HepG2 (cell line): ENCODE measurements around the gene NXNL2. TPM values are rescaled to one million over a fixed set of nuclear protein-coding genes. Genes with fewer than 3 reads are reported as not detected.

ENCODE experiments used
- FOSL2 ChIP-seq: sonication (generic); formaldehyde crosslinking; IDR thresholded peaks from 2 replicates; pipeline ENCODE4 v1.4.0; 2020; ENCODE audit warnings: missing genetic modification reagents
- HNF4A ChIP-seq: sonication (generic); formaldehyde crosslinking; IDR thresholded peaks from 2 replicates; pipeline ENCODE4 v1.4.0; 2020; ENCODE audit warnings: missing genetic modification reagents
- HNF4G ChIP-seq, 2 experiments: sonication (generic) in 1 of 2; formaldehyde crosslinking in 1 of 2; IDR thresholded peaks; 2 replicates each; pipeline versions ENCODE4 v1.4.0 to v1.6.1; 2011 to 2020; ENCODE audit warnings: borderline replicate concordance in 2 of 2, low read depth in 2 of 2, mild to moderate bottlenecking in 2 of 2, low read length in 1 of 2, missing genetic modification reagents in 1 of 2, moderate library complexity in 1 of 2
- IKZF4 ChIP-seq: sonication (generic); formaldehyde crosslinking; IDR thresholded peaks from 2 replicates; pipeline ENCODE4 v1.5.1; 2020; ENCODE audit warnings: borderline replicate concordance, mild to moderate bottlenecking, low read depth, missing genetic modification reagents; ENCODE audit errors: not compliant biosample characterization
- KAT2B ChIP-seq: fragments of 150-350 bp; IDR thresholded peaks from 2 replicates; pipeline ENCODE4 v1.6.1; 2014; ENCODE audit warnings: low read depth, low read length, borderline replicate concordance
- RARA ChIP-seq: IDR thresholded peaks from 2 replicates; pipeline ENCODE4 v1.6.1; 2016; ENCODE audit warnings: missing genetic modification reagents, missing compliant biosample characterization
- RARG ChIP-seq: sonication (generic); formaldehyde crosslinking; IDR thresholded peaks from 2 replicates; pipeline ENCODE4 v1.4.0; 2020; ENCODE audit warnings: low read depth, mild to moderate bottlenecking, missing genetic modification reagents
- RFXANK ChIP-seq: IDR thresholded peaks from 2 replicates; pipeline ENCODE4 v1.6.1; 2016
- RXRB ChIP-seq: IDR thresholded peaks from 2 replicates; pipeline ENCODE4 v1.6.1; 2016; ENCODE audit warnings: borderline replicate concordance, missing genetic modification reagents, missing compliant biosample characterization
- SOX5 ChIP-seq: IDR thresholded peaks from 2 replicates; pipeline ENCODE4 v1.6.1; 2016; ENCODE audit warnings: borderline replicate concordance
- STAT5B ChIP-seq: sonication (generic); formaldehyde crosslinking; IDR thresholded peaks from 2 replicates; pipeline ENCODE4 v1.4.0; 2020; ENCODE audit warnings: missing genetic modification reagents
- ZBED4 ChIP-seq: sonication (generic); formaldehyde crosslinking; IDR thresholded peaks from 2 replicates; pipeline ENCODE4 v1.4.0; 2020; ENCODE audit warnings: missing genetic modification reagents, borderline replicate concordance
- ZNF292 ChIP-seq: sonication (generic); formaldehyde crosslinking; IDR thresholded peaks from 2 replicates; pipeline ENCODE4 v1.8.1; 2022; ENCODE audit warnings: mild to moderate bottlenecking, low read depth, missing genetic modification reagents, borderline replicate concordance
- ZNF629 ChIP-seq: sonication (generic); formaldehyde crosslinking; conservative IDR thresholded peaks from 2 replicates; pipeline ENCODE4 v1.5.0; 2020; ENCODE audit warnings: missing genetic modification reagents
- ZNF703 ChIP-seq: sonication (generic); formaldehyde crosslinking; IDR thresholded peaks from 2 replicates; pipeline ENCODE4 v1.5.1; 2020; ENCODE audit warnings: missing genetic modification reagents, mild to moderate bottlenecking, moderate library complexity, borderline replicate concordance
- ZNF724P ChIP-seq: sonication (generic); formaldehyde crosslinking; IDR thresholded peaks from 2 replicates; pipeline ENCODE4 v1.8.0; 2022; ENCODE audit warnings: missing genetic modification reagents, borderline replicate concordance
- ZNF761 ChIP-seq: sonication (generic); formaldehyde crosslinking; conservative IDR thresholded peaks from 2 replicates; pipeline ENCODE4 v1.4.0; 2020; ENCODE audit warnings: mild to moderate bottlenecking, missing genetic modification reagents
- ZNF776 ChIP-seq: sonication (generic); formaldehyde crosslinking; IDR thresholded peaks from 2 replicates; pipeline ENCODE4 v1.4.0; 2020; ENCODE audit warnings: mild to moderate bottlenecking, missing genetic modification reagents
- polyA plus RNA-seq, 8 experiments: library from polyadenylated mRNA; depleted of rRNA in 3 of 8; stranded (reverse) in 7 of 8; unstranded in 1 of 8; fragments of >200 nt; fragmentation: Illumina TruSeq in 4 of 8; extraction: Trizol in 4 of 8; gene quantifications; 2 replicates each; pipeline versions ENCODE4 v1.2.1 to v1.2.3, GENCODE V29; 2011 to 2016; ENCODE audit warnings: low read depth in 4 of 8, missing spikeins in 1 of 8, mixed read lengths in 1 of 8; ENCODE audit not compliant: insufficient read depth in 1 of 8
- total RNA-seq, 5 experiments: library from RNA; depleted of rRNA; stranded (reverse); fragments of >200 nt; fragmentation: Illumina TruSeq; extraction: Trizol; gene quantifications; 2 replicates each; pipeline ENCODE4 v1.2.3, GENCODE V29; 2016; ENCODE audit warnings: low read depth in 1 of 5
- TF ChIP-seq, protein P1 (sequence below): sonication (generic); formaldehyde crosslinking; conservative IDR thresholded peaks from 2 replicates; pipeline ENCODE4 v1.4.0; 2020; ENCODE audit warnings: mild to moderate bottlenecking, missing genetic modification reagents, moderate library complexity
- TF ChIP-seq, protein P2 (sequence below): sonication (generic); formaldehyde crosslinking; IDR thresholded peaks from 2 replicates; pipeline ENCODE4 v1.8.0; 2023; ENCODE audit warnings: mild to moderate bottlenecking, missing genetic modification reagents

NXNL2 gene
- total and polyA plus RNA-seq, 2 of the 13 experiments (the other 11 are each of a cell fraction or from before 2014, with no cell fraction given) = not detected

DNA sequence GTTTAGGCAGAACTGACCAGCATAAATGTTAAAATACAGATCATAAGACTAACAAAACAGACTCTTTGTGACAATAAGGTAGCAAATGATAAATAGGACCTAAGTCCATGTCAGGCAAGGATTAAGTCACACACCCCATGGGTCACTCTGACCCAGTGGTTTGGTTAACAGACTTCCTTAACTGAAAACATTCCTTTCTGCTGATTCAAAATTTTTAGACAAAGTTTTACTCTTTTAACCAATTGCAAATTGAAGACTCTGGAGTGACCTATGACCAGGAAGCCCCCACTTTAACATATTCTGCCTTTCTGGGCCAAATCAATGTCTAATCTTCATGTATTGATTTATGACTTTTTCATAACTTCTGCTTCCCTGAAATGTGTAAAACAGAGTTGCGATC, 4.9 kb upstream of the NXNL2 start (continued):
- no peak for TF ChIP-seq ZBED4 (CRISPR knock-in tag)
- no peak for TF ChIP-seq ZNF724P (CRISPR knock-in tag)
- no peak for TF ChIP-seq ZNF629
- TF ChIP-seq HNF4A (CRISPR knock-in tag) = no peak
- peak; percentile 10; the same call in 1 of the 2 replicates for TF ChIP-seq RARA
- TF ChIP-seq, protein P1, sequence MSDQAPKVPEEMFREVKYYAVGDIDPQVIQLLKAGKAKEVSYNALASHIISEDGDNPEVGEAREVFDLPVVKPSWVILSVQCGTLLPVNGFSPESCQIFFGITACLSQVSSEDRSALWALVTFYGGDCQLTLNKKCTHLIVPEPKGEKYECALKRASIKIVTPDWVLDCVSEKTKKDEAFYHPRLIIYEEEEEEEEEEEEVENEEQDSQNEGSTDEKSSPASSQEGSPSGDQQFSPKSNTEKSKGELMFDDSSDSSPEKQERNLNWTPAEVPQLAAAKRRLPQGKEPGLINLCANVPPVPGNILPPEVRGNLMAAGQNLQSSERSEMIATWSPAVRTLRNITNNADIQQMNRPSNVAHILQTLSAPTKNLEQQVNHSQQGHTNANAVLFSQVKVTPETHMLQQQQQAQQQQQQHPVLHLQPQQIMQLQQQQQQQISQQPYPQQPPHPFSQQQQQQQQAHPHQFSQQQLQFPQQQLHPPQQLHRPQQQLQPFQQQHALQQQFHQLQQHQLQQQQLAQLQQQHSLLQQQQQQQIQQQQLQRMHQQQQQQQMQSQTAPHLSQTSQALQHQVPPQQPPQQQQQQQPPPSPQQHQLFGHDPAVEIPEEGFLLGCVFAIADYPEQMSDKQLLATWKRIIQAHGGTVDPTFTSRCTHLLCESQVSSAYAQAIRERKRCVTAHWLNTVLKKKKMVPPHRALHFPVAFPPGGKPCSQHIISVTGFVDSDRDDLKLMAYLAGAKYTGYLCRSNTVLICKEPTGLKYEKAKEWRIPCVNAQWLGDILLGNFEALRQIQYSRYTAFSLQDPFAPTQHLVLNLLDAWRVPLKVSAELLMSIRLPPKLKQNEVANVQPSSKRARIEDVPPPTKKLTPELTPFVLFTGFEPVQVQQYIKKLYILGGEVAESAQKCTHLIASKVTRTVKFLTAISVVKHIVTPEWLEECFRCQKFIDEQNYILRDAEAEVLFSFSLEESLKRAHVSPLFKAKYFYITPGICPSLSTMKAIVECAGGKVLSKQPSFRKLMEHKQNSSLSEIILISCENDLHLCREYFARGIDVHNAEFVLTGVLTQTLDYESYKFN = peak; percentile 37
- 0 out of 2 replicates have a peak, but pooled peaks have one; percentile 8 for TF ChIP-seq FOSL2 (CRISPR knock-in tag)
- no peak for TF ChIP-seq RXRB (CRISPR knock-in tag)
- TF ChIP-seq ZNF776 (CRISPR knock-in tag) = no peak
- no peak for TF ChIP-seq HNF4G (IDR thresholded peaks at IDR 0.05; ENCODE audit: borderline replicate concordance, low read depth, low read length)
- TF ChIP-seq HNF4G (CRISPR knock-in tag; IDR thresholded peaks at IDR 0.05; ENCODE audit: borderline replicate concordance, low read depth) = no peak
- no peak for TF ChIP-seq IKZF4
- no peak for TF ChIP-seq ZNF292
- no peak for TF ChIP-seq STAT5B (CRISPR knock-in tag)
- peak; percentile 32; the same call in 1 of the 2 replicates for TF ChIP-seq KAT2B
- TF ChIP-seq SOX5 (CRISPR knock-in tag) = peak; percentile 17; the same call in 1 of the 2 replicates
- no peak for TF ChIP-seq RARG (CRISPR knock-in tag)
- TF ChIP-seq ZNF703 (CRISPR knock-in tag) = no peak
- TF ChIP-seq RFXANK (CRISPR knock-in tag) = no peak
- TF ChIP-seq ZNF761 (CRISPR knock-in tag) = no peak
- TF ChIP-seq, protein P2, sequence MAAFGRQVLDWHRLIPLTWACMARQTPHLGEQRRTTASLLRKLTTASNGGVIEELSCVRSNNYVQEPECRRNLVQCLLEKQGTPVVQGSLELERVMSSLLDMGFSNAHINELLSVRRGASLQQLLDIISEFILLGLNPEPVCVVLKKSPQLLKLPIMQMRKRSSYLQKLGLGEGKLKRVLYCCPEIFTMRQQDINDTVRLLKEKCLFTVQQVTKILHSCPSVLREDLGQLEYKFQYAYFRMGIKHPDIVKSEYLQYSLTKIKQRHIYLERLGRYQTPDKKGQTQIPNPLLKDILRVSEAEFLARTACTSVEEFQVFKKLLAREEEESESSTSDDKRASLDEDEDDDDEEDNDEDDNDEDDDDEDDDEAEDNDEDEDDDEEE (CRISPR knock-in tag) = no peak
